IMR-90 (cell line): Measurements from ENCODE around the gene SPEF2. TPM values are rescaled to one million over a fixed set of nuclear protein-coding genes. Genes with fewer than 3 reads are reported as not detected.

Experiments
- ATAC-seq: fragments of 200-7000 bp; cut with Tn5 transposase; 2 replicates; pipeline ENCODE4 v1.9.1; 2020; ENCODE audit warnings: low read depth, mild to moderate bottlenecking, moderate library complexity
- BruUV-seq: library from RNA; stranded (reverse); fragments of 400-500 nt; replicated peaks from 2 replicates; lab custom pipeline; 2021; lab: Mats Ljungman, UMichigan
- CTCF ChIA-PET: fragments of 300-600 bp; formaldehyde crosslinking; extraction: SDS; loops from one replicate; lab custom pipeline; 2021; ENCODE audit warnings: antibody characterized with exemption; lab: Yijun Ruan, JAX
- POLR2A ChIA-PET: fragments of 300-600 bp; sonication (Branson Sonifier 250); formaldehyde crosslinking; loops from one replicate; lab custom pipeline; 2022; ENCODE audit warnings: antibody characterized with exemption; ENCODE audit not compliant: unreplicated experiment; lab: Charles Lee
- DNase-seq: peaks from one replicate; pipeline ENCODE4 v3.0.0; 2013
- H2AFZ ChIP-seq: replicated peaks from 2 replicates; pipeline ENCODE3; 2013; ENCODE audit warnings: low read length, mild to moderate bottlenecking; ENCODE audit not compliant: poor library complexity
- H2AK5ac ChIP-seq: 2 replicates; pipeline ENCODE4 v1.6.1; 2013; ENCODE audit warnings: low read depth, low read length, inconsistent platforms
- H2AK9ac ChIP-seq: replicated peaks from 2 replicates; pipeline ENCODE3; 2013; ENCODE audit warnings: mild to moderate bottlenecking, low read depth, low read length, moderate library complexity; ENCODE audit not compliant: poor library complexity
- H2BK120ac ChIP-seq: 2 replicates; pipeline ENCODE4 v1.6.1; 2013; ENCODE audit warnings: low read depth, low read length, inconsistent platforms
- H2BK15ac ChIP-seq: 3 replicates; pipeline ENCODE4 v1.6.1; 2013; ENCODE audit warnings: low read depth, low read length, inconsistent platforms
- H2BK20ac ChIP-seq: 2 replicates; pipeline ENCODE4 v1.6.1; 2013; ENCODE audit warnings: low read depth, mild to moderate bottlenecking, inconsistent platforms, low read length, moderate library complexity
- H2BK5ac ChIP-seq: 2 replicates; pipeline ENCODE4 v1.6.1; 2013; ENCODE audit warnings: mild to moderate bottlenecking, low read depth, low read length, inconsistent platforms; ENCODE audit not compliant: poor library complexity, severe bottlenecking
- H3K14ac ChIP-seq: replicated peaks from 2 replicates; pipeline ENCODE4 v1.6.1; 2013; ENCODE audit warnings: low read depth, low read length, inconsistent platforms
- H3K18ac ChIP-seq: 2 replicates; pipeline ENCODE4 v1.6.1; 2013; ENCODE audit warnings: low read depth, low read length, control low read depth
- H3K23ac ChIP-seq: 2 replicates; pipeline ENCODE4 v1.6.1; 2013; ENCODE audit warnings: low read depth, low read length, inconsistent platforms
- H3K27ac ChIP-seq: 2 replicates; pipeline ENCODE4 v1.5.1; 2013; ENCODE audit warnings: mild to moderate bottlenecking, control low read depth, low read length; ENCODE audit not compliant: insufficient read depth
- H3K27me3 ChIP-seq: 2 replicates; pipeline ENCODE4 v1.6.1; 2013; ENCODE audit warnings: low read length; ENCODE audit not compliant: control insufficient read depth, insufficient read depth
- H3K36me3 ChIP-seq: 2 replicates; pipeline ENCODE4 v1.6.1; 2013; ENCODE audit warnings: low read length, mixed read lengths; ENCODE audit not compliant: control insufficient read depth, insufficient read depth
- H3K4ac ChIP-seq: 2 replicates; pipeline ENCODE4 v1.6.1; 2013; ENCODE audit warnings: low read depth, low read length, inconsistent platforms
- H3K4me1 ChIP-seq: 2 replicates; pipeline ENCODE4 v1.6.1; 2013; ENCODE audit warnings: low read length, mixed read lengths; ENCODE audit not compliant: control insufficient read depth, insufficient read depth
- H3K4me2 ChIP-seq: 2 replicates; pipeline ENCODE4 v1.6.1; 2013; ENCODE audit warnings: low read depth, mild to moderate bottlenecking, control low read depth, low read length, moderate library complexity
- H3K4me3 ChIP-seq: 2 replicates; pipeline ENCODE4 v1.5.1; 2013; ENCODE audit warnings: low read depth, mild to moderate bottlenecking, control low read depth, low read length, moderate library complexity; ENCODE audit not compliant: insufficient read depth
- H3K56ac ChIP-seq: 2 replicates; pipeline ENCODE4 v1.6.1; 2013; ENCODE audit warnings: low read length, inconsistent platforms; ENCODE audit not compliant: insufficient read depth; ENCODE audit errors: extremely low read depth
- H3K79me1 ChIP-seq, 2 experiments: 2 replicates each; pipeline ENCODE4 v1.6.1; 2013; ENCODE audit warnings: low read length in 2 of 2, inconsistent platforms in 1 of 2, low read depth in 1 of 2
- H3K9ac ChIP-seq: 2 replicates; pipeline ENCODE4 v1.6.1; 2013; ENCODE audit warnings: low read depth, low read length, control low read depth
- H3K9me1 ChIP-seq: 2 replicates; pipeline ENCODE4 v1.6.1; 2013; ENCODE audit warnings: low read length, inconsistent platforms; ENCODE audit not compliant: insufficient read depth
- H3K9me3 ChIP-seq: 2 replicates; pipeline ENCODE4 v1.6.1; 2013; ENCODE audit warnings: low read length; ENCODE audit not compliant: control insufficient read depth, insufficient read depth
- H4K20me1 ChIP-seq: 2 replicates; pipeline ENCODE4 v1.6.1; 2013; ENCODE audit warnings: low read length, inconsistent platforms; ENCODE audit not compliant: insufficient read depth
- H4K5ac ChIP-seq: 2 replicates; pipeline ENCODE4 v1.6.1; 2013; ENCODE audit warnings: mild to moderate bottlenecking, low read depth, low read length, control low read depth
- H4K8ac ChIP-seq, 2 experiments: 2 replicates each; pipeline ENCODE4 v1.6.1; 2013; ENCODE audit warnings: low read depth in 2 of 2, low read length in 2 of 2, control low read depth in 1 of 2, inconsistent platforms in 1 of 2
- H4K91ac ChIP-seq: 2 replicates; pipeline ENCODE4 v1.6.1; 2013; ENCODE audit warnings: low read depth, low read length, inconsistent platforms; ENCODE audit not compliant: insufficient read depth
- ELK1 ChIP-seq: fragments of 150-350 bp; IDR thresholded peaks from 2 replicates; pipeline ENCODE4 v1.6.1; 2016; ENCODE audit warnings: low read depth, mild to moderate bottlenecking, low read length, moderate library complexity, borderline replicate concordance
- FOS ChIP-seq: fragments of 150-350 bp; IDR thresholded peaks from 2 replicates; pipeline ENCODE4 v1.6.1; 2016; ENCODE audit warnings: low read depth, low read length
- SMC3 ChIP-seq: fragments of 150-350 bp; IDR thresholded peaks from 2 replicates; pipeline ENCODE4 v1.6.1; 2016; ENCODE audit warnings: low read depth, mild to moderate bottlenecking, antibody characterized with exemption, low read length, moderate library complexity
- WGBS, 2 experiments: methylation state at CpG; one replicate each; pipeline versions ENCODE4 v1.1.5 to v1.1.7; 2013; ENCODE audit warnings: missing lambda C conversion rate in 2 of 2; ENCODE audit not compliant: insufficient read length in 1 of 2; ENCODE audit errors: extremely low coverage in 2 of 2; 5-methylcytosine and 5-hydroxymethylcytosine counted together
- dilution Hi-C: fragments of 300-500 bp; cut with HindIII; formaldehyde crosslinking; loops from one replicate; pipeline ENCODE4 v1.14.3; 2018; ENCODE audit warnings: low sequenced_read_pairs; ENCODE audit not compliant: unreplicated experiment
- in situ Hi-C: fragments of 300-500 bp; cut with MboI; formaldehyde crosslinking; loops from 3 replicates; pipeline ENCODE4 v1.14.3; 2019; ENCODE audit warnings: low sequenced_read_pairs, inconsistent platforms, mixed read lengths
- intact Hi-C: fragments of 100-400 bp; cut with micrococcal nuclease; formaldehyde crosslinking; loops from 2 replicates; pipeline ENCODE4 v1.10.0; 2022
- polyA plus RNA-seq, 3 experiments: library from polyadenylated mRNA; depleted of rRNA; stranded (reverse); fragments of >200 nt; gene quantifications; 2 replicates each; pipeline ENCODE4 v1.2.3, GENCODE V29; 2012; ENCODE audit warnings: low replicate concordance in 1 of 3
- total RNA-seq: library from RNA; depleted of rRNA; stranded (reverse); fragments of >200 nt; gene quantifications from 2 replicates; pipeline ENCODE4 v1.2.3, GENCODE V29; 2012

The SPEF2 gene
- total and polyA plus RNA-seq, 2 of the 4 experiments (the other 2 are of a cell fraction), result 1.7 to 2.3 TPM

- Histone ChIP-seq H3K4me1 (peaks cover 7% of the 10 kb centered on the region), H3K18ac (peak overlapping the region; percentile 41; the same call in 1 of the 2 replicates), H3K4ac (no peak overlapping the region), H2AK5ac (no peak overlapping the region), H3K9ac (no peak overlapping the region), H2BK20ac (no peak overlapping the region), H3K27me3 (no peaks in the 10 kb centered on the region), H4K8ac (no peak overlapping the region), H4K20me1 (no peaks in the 10 kb centered on the region), H3K36me3 (no peaks in the 10 kb centered on the region), H2AFZ (no peak overlapping the region), H4K91ac (no peak overlapping the region), H3K4me2 (no peak overlapping the region), H3K79me1 (no peaks in the 10 kb centered on the region), H4K5ac (no peak overlapping the region), H2AK9ac (no peak overlapping the region), H3K9me1 (0 out of 2 replicates have a peak, but pooled peaks cover 4% of the 10 kb centered on the region), H3K27ac (no peak overlapping the region), H3K56ac (no peak overlapping the region), H3K14ac (no peak overlapping the region; the same call in 1 of the 2 replicates), H2BK15ac (no peak overlapping the region), H3K23ac (no peak overlapping the region), H2BK120ac (no peak overlapping the region), H3K4me3 (no peak overlapping the region), H3K9me3 (no peaks in the 10 kb centered on the region), H2BK5ac (no peak overlapping the region)
- ChIA-PET CTCF (interaction anchor here (1.4 kb wide), 1 partner anchor 141 kb away, joined by 4 read pairs; no protein-coding TSS in a partner anchor), POLR2A (no interaction called here)
- intact Hi-C loops, result loop anchor here (10.0 kb wide), 2 partner anchors 521 to 699 kb away; partner anchors contain the start of gene RANBP3L
- TF ChIP-seq ELK1 (no peak), FOS (no peak), SMC3 (no peak)
- WGBS, 2 experiments, result no CpG with 5 or more reads among the region's 1 CpG
- dilution Hi-C loops, result no loop called here
- in situ Hi-C loops, result no loop called here
- BruUV-seq, result no TSS peak
- no peak for ATAC-seq
- DNase-seq, result no peak
Observed at GRCh38 chr5:35783551-35783950, 165.9 kb downstream of the SPEF2 start.
